GM21529 (cell line): Measurements from ENCODE around the gene DERL2.

Source experiments
- ATAC-seq: cut with Tn5 transposase; IDR thresholded peaks from one replicate; pipeline ENCODE4 v1.9.1; 2021; ENCODE audit not compliant: unreplicated experiment

Gene DERL2

DNA sequence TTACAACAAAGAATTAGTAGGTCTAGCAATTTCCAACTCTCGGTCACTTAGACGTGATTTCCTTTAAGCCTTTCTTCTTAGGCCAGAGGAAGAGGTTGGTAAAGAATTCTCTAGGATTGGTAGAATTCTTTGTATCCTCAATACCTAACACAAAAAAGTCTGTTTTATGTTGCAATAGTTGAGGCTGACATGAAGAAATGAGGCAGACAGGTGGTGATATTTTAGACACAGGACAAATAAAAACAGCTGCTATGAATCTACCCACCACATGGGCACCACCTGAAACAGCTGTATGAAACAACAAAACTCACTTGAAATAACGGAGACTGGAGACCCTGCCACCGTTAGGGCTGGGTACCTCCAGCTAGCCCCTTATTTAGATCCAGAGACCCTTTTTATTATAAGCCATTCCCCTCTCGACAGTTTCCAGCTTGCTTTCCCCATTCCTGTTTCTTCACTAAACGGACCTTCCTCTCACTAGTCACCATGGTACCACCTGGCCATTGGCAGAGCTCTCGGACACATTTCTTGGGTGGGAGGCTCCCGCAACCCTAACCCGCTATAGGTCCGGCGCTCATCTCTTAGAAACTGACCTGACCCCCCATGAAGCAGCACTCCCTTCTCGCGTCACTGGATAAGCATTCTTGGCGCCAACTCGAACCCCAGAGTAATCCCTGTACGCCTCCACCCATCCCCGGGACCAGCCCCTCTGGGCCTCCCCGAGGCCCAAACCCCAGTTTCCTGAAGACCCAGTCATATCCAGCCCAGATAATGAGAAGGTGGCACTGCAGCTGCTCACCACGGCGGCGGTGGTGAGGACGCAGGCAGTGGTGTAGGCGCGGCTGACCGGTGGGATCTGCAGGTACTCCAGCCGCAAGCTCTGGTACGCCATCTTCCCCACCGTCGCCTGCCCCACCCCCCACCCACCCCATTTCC, at the start of gene DERL2:
DERL2 (minus strand) TSS at position 909 of the 936 bp plus-strand sequence; CDS start at position 892, 17 bp downstream.
- ATAC-seq = peak; percentile 23

DNA sequence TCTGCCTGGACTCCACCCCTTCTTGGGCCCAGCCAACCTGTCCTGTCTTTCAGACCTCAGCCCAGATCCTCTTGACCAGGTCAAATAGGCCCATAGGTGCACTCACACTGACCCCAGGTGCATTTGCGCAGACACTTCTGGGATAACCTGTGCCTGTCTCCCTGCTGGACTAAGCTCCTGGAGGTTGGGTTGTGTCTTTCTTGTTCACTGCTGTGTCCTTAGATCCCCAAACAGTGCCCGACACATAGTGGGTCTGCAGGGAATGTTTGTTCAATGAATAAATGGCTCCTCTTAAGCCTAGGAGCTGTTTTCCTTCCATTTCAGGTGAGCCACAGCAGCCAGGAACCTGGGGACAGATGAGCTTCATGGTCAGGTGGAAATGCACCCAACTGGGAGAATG, 49.5 kb upstream of the DERL2 start:
- ATAC-seq = no peak

DNA sequence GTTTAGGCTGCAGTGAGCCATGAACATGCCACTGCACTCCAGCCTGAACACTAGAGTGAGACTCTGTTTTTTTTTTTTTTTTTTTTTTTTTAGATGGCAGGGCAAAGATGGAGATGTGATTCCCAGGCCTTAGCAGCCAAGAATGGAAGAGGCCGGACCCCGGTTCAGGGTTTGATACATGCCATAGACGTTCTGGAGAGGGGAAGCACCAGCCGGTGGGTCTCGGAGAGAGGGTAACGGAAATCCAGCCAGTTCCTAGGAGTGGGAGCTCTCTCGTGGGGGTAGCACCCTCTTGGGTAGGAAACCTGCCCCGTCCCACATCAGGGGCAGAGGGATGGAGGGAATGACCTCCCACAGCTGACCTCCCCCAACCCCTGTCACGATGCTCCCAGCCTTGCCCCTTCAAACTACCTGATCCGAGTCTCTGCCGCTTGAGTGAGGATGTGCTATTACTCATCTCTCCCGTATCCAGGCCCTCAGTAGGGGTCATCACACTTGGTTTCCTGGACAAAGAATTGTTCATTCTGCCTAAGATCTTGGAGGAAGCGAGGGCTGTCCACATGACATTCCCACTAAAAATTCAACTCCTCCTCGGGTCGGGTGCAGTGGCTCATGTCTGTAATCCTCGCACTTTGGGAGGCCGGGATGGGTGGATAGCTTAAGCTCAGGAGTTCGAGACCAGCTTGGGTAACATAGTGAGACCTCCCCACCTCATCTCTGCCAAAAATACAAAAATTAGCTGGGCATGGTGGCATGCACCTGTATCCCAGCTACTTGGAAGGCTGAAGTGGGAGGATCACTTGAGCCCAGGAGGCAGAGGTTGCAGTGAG, 47.7 kb upstream of the DERL2 start:
- ATAC-seq = no peak

DNA sequence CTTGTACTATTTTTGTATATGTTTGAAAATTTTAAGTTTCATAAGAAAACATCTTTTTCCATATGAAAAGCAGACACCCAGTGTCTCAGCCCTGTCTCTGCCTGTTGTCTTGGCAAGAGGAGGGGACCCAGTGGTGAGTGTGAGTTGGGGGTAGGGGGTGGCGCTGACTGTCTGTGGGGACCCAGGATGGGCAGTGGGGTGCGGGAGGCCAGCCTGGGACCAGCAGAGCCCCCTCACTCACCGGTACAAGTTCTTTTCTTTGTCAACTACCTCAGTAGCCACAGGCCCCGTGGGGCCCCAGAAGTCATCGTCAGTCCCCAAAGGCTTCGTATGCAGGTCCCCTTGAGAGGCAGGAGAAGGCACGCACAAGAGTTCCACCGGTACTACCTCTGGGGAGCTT, 46.6 kb upstream of the DERL2 start:
- ATAC-seq = no peak

DNA sequence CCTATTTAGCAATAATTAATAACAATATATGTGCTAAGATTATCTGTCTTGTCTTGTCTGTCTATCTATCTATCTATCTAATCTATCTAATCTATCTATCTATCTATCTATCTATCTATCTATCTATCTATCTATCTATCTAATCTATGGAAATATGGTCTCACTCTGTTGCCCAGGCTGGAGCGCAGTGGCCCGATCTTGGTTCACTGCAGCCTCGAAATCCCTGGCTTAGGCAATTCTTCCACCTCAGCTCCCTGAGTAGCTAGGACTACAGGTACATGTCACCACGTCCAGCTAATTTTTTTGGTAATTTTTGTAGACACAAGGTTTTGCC, 45.1 kb upstream of the DERL2 start:
- no peak for ATAC-seq

DNA sequence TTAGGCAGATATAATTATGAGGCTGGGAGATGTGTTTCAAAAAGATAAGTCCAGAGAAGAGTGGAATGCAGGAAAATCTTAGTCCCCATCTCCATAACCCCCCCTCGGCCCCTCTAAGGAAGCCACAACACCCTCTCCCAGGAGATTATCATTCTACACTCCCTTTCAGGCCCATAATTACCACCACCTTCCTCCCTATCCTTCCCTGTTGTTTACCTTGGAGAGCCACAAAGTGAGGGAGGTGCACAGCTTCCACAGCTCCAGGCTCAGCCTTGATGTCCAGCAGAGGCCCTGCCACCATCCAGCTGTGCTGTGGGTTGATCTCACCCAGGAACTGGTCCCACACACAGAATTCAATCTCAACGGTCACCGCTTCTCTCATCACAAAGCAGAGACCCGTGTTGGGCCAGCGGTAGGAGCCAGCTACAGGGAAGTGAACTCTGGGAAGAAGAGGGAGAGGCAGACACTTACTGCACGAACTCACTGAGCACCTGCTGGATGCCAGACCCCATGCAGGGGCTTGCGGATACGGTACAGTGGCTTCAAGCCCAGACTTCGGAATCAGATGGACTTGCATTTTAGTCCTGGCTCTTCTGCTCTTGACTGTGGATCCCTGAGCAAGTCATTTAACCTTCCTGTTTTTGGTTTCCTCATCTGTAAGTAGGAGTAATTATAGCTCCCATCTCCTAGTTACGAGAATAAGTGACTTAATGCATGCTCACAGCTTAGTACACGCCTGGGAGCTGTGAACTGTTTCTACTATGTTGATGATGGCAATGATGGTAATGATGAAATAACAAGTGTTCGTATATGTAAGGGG, 44.5 kb upstream of the DERL2 start:
- ATAC-seq = no peak

DNA sequence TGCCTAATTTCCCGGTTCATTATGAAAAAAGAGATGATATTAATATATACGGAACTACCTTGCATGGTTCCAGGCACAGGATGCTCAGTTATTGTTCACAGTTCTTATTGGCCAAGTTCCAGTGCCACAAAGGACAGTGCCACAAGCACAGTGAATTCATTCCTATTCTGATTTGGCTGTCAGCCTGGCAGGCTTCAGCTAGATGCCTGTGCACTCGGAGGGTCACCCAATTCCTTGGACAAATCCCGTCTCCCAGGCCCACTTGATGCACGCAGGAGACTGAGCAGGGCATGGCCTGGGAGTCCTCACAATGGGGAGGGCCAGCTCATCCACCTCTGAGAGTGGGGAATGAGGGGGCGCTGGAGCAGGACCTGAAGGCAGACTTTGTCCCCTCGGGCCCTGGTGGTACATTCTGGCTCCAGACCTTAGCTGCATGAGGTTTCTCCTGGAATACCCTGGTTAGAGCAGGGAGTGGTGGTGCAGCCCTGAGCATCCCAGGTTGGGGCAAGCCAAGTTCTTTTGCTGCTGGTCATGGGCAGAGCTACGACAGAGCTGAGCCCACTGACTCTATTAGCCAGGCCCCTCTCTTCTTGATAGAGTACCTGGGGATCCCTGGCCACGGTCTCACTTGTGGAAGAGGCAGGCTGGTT, 41.7 kb upstream of the DERL2 start:
- ATAC-seq = no peak

DNA sequence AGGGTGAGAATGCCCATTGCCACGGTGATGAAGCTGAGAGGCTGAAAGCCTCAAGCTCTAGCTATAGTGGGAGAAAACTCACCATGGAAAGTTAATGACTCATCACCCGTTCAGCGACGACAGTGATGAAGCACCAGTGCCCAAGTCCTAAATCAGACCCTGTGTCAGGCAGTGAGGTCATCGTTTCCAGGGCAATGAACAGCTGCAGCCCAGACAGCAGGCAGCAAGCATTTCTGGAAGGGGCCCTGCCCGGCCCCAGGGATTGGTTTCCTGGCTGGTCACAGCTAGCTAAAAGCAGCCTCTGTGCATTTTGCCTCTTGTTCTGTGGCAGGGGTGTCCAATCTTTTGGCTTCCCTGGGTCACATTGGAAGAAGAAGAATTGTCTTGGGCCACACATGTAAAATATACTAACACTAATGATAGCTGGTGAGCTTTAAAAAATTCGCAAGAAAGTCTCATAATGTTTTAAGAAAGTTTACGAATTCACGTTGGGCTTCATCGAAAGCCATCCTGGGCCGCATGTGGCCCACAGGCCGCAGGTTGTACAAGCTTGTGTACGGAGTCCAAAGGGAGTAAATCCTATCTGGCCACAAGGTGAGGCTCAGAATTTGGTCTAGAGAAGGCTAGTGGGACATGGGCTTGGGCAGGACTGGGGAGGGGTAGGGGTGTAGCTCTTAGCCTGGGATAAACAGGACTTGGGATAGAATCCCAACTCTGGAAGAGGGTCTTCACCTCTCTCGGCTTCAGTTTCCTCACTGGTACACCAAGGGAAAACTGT, 41.0 kb upstream of the DERL2 start:
- no peak for ATAC-seq

DNA sequence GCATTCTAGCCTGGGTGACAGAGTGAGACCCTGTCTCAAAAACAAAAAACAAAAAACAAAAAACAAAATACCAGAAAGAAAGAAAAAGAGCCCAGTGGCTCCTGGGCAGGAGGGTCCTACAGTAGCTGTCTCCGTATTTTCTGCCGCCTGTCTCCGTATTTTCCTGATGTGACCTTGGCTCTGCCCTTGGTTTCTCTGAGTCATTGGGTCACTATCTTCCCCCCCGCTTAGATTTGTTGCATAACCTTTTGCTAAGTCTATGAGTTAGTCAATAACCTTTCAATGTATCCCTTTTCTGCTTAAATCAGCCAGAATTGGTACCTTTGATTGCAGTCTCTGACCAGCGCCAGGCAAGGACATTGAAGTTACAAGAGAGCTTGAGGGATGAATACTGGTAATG, 37.3 kb upstream of the DERL2 start:
- no peak for ATAC-seq

DNA sequence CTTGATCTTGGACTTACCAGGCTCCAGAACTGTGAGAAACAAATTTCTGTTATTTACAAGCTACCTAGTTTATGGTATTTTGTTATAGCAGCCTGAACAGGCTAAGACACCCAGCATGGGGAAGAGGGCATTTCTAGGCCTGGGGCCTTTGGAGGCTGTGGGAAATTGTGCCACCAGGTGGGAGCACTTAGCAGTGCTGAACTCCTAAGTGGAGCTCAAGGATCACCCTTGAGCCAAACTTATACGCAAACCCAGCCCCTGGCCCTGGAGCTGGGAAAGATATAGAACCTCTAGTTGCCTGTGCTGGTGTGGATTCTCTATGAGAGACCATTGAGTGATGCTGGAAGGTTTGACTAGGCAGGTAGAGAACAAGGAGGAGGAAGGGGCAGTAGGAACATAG, 36.5 kb upstream of the DERL2 start:
- ATAC-seq = no peak

DNA sequence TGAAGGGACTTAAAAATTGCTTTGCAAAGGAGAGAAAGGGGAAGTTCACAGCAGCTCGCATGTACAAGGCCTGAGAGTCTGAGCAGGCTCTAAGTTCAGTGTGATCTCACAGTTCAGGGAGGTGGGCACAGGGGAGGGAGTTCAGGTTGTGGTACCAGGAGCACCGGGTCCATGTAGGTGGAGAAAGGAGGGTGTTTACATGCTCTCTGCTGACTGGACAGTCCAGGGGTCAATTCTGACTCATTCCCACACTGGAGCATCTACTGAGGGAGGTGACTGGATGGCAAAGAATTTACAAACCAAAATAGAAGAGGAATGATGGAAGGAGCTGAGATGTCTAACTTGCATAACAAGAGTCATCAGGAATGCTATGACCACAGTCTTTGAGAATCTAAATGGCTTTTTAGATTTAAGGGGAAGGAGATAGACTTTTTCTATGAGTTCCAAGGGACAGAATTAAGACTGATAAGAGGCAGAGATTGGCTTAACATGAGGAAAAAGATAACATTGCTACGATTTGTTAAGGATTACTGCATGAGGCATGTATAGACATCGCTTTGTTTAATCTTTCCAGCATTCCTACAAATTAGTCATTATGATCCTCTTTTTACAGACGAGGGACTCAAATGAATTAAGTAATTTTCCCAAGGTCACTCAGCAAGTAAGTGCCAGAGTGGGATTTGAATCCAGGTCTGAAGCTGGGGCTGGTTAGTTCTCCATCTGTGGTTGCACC, 30.2 kb upstream of the DERL2 start:
- no peak for ATAC-seq

DNA sequence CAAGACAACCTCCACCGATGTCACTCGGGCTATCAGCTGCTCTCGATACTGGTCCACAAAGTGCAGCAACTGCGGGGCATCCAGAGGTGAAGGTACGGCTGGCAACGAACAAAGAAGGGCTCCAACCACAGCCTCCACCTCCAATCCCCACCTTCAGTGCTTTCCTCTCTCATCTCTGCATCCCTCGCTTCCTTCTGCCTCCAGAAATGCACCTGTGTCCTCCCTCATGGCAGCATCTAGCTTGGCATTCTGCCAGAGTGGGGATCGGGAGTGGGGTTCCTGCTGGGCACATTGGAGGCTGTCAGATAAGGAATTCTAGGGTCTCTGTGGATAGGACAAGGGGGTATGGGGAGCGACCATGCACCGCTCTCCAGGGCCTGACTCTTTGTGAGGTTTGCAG, 29.0 kb upstream of the DERL2 start:
- ATAC-seq = no peak

DNA sequence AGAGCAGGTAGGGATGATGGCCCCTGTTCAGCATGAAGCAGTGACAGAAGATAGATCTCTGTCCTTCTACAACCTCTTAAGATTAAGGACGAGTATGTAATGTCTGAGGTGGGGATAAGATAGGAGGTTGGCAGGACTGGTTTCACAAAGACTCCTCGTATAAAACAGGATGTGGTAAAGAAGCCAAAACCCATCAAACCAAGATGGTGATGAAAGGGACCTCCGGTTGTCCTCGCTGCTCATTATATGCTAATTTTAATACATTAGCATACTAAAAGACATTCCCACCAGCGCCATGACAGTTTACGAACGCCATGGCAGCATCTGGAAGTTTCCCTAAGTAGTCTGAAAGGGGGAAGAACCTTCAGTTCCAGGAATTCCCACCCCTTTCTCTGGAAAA, 27.6 kb upstream of the DERL2 start:
- ATAC-seq = no peak

DNA sequence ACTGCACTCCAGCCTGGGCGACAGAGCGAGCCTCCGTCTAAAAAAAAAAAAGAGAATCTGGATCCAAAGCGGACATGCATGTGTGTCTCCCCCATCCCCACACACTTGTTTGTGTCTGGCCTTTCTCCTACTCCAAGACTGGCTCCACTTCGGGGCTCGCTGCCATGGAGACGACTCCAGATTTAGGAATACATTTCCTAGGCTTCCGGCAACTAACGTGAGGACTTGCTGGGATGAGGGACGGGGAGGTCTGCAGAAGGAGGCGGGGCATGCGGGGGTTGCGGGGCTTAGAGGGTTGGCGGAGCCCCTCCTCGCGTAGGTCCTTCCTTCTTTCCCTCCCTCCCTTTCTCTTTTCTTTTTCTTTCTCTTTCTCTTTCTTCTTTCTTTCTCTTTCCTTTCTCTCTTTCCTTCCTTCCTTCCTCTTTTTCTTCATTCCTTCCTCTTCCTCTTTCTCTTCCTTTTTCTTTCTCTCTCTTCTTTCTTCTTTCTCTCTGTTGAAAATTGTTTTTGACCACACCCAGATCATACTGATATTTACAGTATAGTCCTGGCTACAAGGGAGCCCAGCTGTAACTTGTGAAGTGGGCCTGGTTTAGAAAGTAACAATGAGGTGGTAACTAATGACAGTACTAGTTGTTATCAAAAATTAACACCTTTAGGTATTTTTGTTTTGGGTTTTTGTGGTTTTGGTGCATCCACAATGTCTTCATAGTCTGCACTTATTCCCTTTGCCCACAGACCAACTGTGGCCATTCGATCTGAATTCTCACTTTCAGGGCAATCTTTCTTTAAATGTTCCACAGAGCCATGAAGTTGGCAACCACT, 25.6 kb upstream of the DERL2 start:
- no peak for ATAC-seq

DNA sequence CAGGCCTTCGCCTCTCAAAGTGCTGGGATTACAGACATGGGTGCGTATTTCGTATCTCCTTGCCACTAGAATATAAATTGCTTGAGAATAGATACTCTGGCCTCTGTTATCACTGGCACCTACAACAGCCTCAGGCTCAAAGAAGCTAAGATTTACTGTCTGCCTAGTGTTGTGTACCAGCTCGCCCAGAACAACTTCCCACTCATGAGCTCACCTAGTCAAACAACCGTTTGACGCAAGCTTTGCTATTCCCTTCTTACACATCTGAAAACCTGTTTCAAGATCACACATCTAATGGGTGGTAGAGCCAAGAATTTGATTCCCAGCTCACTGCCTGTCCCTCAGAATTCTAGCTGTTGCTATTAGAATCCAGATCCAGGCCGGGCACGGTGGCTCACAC, 24.8 kb upstream of the DERL2 start:
- no peak for ATAC-seq

DNA sequence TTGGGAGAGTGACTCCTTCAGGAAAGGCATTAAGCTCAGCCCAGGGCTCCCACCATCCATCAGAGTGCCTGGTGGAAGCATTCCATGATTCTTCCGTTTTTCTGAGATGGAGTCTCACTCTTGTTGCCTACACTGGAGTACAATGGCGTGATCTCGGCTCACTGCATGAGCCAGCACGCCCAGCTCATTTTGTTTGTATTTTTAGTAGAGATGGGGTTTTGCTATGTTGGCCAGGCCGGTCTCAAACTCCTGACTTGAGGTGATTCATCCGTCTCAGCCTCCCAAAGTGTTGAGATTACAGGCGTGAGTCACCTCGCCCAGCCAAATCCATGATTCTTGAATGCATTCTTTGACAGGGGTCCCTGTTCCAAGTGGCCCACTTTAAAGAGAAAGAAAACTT, 23.5 kb upstream of the DERL2 start:
- no peak for ATAC-seq

DNA sequence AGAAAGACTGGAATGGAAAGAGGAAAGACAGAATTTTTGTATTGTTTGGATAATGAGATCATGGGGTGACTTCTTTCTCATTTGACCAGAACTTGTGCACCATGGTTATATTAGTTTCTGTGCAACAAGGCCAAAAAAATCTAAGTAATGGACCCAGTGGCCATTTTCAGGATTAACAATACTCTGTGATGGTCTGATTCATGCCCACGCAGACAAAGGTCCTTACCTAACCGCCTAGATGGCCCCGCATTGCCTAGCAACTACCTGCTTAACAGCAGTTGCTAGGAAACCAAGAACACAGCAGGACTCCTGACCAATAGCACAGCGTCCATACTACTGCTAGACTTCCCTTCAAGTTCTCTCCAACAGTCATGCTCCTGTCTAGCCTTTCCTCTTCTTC, 22.8 kb upstream of the DERL2 start:
- no peak for ATAC-seq

DNA sequence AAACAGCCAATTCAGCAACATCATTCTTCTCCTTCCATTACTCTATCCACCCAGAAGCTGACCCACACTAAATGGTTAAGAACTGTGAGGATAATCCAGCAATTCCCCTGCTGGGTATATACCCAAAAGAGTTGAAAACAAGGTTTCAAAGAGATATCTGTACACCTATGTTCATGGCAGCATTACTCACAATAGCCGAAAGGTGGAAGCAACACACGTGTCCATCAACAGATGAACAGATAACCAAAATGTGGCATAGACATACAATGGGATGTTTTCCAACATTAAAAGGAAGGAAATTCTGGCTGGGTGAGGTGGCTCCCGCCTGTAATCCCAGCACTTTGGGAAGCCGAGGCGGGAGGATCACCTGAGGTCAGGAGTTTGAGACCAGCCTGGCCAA, 20.3 kb upstream of the DERL2 start:
- no peak for ATAC-seq

DNA sequence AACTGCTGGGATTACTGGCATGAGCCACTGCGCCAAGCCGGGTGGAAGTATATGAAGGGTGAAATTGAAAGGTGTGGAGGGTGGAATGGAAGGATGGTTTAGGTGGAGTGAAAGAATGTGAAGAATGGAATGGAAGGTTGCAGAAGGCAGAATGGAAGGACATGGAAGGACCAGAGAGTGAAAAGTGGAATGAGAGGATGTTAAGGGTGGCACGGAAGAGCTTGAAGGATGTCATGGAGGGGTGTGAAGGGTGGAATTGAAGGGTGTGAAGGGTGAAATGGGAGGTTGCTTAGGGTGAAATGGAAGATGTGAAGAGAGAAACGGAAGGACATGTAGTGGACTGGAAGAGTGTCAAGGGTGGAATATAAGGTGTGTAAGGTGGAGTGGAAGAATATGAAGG, 16.6 kb upstream of the DERL2 start:
- ATAC-seq = no peak
